Right lobe of liver (tissue), 6 donors: ENCODE data around the gene FBXL13. TPM values are rescaled to one million over a fixed set of nuclear protein-coding genes. Genes with fewer than 3 reads are reported as not detected.

ENCODE experiments used
- ATAC-seq, 4 donors: fragments of 200-7000 bp; cut with Tn5 transposase; one replicate each; pipeline ENCODE4 v1.9.1; 2020; ENCODE audit warnings: mild to moderate bottlenecking in 4 of 4, moderate library complexity in 4 of 4
- DNase-seq, 3 donors: peaks; one replicate each; pipeline ENCODE4 v3.0.0-alpha.2; 2020
- H3K27ac ChIP-seq, 3 donors: fragments of 200-600 bp; one replicate each; pipeline ENCODE4 v1.8.0; 2022
- H3K27me3 ChIP-seq, 2 donors: fragments of 200-600 bp; one replicate each; pipeline ENCODE4 v1.8.0; 2022
- H3K36me3 ChIP-seq, 4 donors: fragments of 200-600 bp; sonication (generic) in 1 of 4; one replicate each; pipeline versions ENCODE4 v1.5.1 to v1.8.0; 2017 to 2022; ENCODE audit warnings: control low read depth in 1 of 4
- H3K4me1 ChIP-seq, 4 donors: fragments of 200-600 bp; sonication (generic) in 1 of 4; one replicate each; pipeline versions ENCODE4 v1.5.1 to v1.8.0; 2017 to 2022; ENCODE audit warnings: control low read depth in 1 of 4
- H3K4me3 ChIP-seq, 3 donors: fragments of 200-600 bp; one replicate each; pipeline ENCODE4 v1.8.0; 2022
- H3K9me3 ChIP-seq, 4 donors: fragments of 200-600 bp; sonication (generic) in 1 of 4; one replicate each; pipeline versions ENCODE4 v1.5.1 to v1.8.0; 2017 to 2022; ENCODE audit warnings: control low read depth in 1 of 4
- POLR2A ChIP-seq: fragments of 450-650 bp; IDR thresholded peaks from one replicate; pipeline ENCODE4 v1.6.1; 2017; ENCODE audit warnings: antibody characterized with exemption, mild to moderate bottlenecking
- WGBS: methylation state at CpG from one replicate; pipeline ENCODE4 v1.1.6; 2018; ENCODE audit warnings: low coverage, low lambda C conversion rate; ENCODE audit not compliant: insufficient coverage; ENCODE audit errors: missing lambda C conversion rate; 5-methylcytosine and 5-hydroxymethylcytosine counted together
- intact Hi-C, 2 donors: fragments of 100-400 bp; cut with DNase I; formaldehyde crosslinking; loops; one replicate each; pipeline versions ENCODE4 v1.11.2 to v1.14.1; 2022
- total RNA-seq, 6 experiments: library from RNA; depleted of rRNA in 2 of 6; stranded (reverse); fragments of >200 nt in 2 of 6; fragmentation: NEBNext Ultra II Directional in 3 of 6; extraction: Animal tissue kit (Norgen Biotek cat#: 25700) in 3 of 6; gene quantifications; one replicate each; pipeline versions ENCODE4 v1.1.0 to v1.2.4, GENCODE V29; 2016 to 2023
- TF ChIP-seq, protein P1 (sequence below), 4 donors: fragments of 200-600 bp in 3 of 4; fragments of 450-650 bp in 1 of 4; IDR thresholded peaks; one replicate each; pipeline versions ENCODE4 v1.5.1 to v1.8.0; 2016 to 2022; ENCODE audit warnings: antibody characterized with exemption in 4 of 4, mild to moderate bottlenecking in 2 of 4
- donor health status: DM: no; HTN: yes; CAD: no.
- donor health status: DM: no; HTN: no; CAD: no.
- donor health status: DM: no; HTN: no; CAD: no.
- donor health status: DM: no; HTN: yes; CAD: no.
- donor health status: DM: no; HTN: yes; CAD: no.

FBXL13 gene
- total RNA-seq, 6 experiments from 2014 or later = 0.12 to 0.31 (median 0.20) TPM; not detected in 2

GRCh38 chr7:102951839-102952238 lies 122.8 kb downstream of the FBXL13 start:
- Histone ChIP-seq H3K4me1 (no peaks in the 10 kb centered on the region), H3K4me3 (no peak overlapping the region), H3K27me3 (no peaks in the 10 kb centered on the region), H3K27ac (no peak overlapping the region), H3K9me3 (no peaks in the 10 kb centered on the region), H3K36me3 (no peaks in the 10 kb centered on the region)
- DNase-seq (no peak), ATAC-seq (no peak)
- TF ChIP-seq, protein P1, sequence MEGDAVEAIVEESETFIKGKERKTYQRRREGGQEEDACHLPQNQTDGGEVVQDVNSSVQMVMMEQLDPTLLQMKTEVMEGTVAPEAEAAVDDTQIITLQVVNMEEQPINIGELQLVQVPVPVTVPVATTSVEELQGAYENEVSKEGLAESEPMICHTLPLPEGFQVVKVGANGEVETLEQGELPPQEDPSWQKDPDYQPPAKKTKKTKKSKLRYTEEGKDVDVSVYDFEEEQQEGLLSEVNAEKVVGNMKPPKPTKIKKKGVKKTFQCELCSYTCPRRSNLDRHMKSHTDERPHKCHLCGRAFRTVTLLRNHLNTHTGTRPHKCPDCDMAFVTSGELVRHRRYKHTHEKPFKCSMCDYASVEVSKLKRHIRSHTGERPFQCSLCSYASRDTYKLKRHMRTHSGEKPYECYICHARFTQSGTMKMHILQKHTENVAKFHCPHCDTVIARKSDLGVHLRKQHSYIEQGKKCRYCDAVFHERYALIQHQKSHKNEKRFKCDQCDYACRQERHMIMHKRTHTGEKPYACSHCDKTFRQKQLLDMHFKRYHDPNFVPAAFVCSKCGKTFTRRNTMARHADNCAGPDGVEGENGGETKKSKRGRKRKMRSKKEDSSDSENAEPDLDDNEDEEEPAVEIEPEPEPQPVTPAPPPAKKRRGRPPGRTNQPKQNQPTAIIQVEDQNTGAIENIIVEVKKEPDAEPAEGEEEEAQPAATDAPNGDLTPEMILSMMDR (IDR thresholded peaks at IDR 0.05) = no peak
- TF ChIP-seq POLR2A = no peak
- intact Hi-C loops = no loop called here
- 95% methylated on average over 3 of the region's 3 CpGs for WGBS

DNA sequence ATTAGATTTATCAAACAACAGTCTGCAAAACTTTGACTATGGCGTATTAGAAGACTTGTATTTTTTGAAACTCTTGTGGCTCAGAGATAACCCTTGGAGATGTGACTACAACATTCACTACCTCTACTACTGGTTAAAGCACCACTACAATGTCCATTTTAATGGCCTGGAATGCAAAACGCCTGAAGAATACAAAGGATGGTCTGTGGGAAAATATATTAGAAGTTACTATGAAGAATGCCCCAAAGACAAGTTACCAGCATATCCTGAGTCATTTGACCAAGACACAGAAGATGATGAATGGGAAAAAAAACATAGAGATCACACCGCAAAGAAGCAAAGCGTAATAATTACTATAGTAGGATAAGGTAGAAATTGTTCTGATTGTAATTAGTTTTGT lies 130.4 kb downstream of the FBXL13 start:
- no peaks in the 10 kb centered on the region for H3K27me3 ChIP-seq

GRCh38 chr7:102943423-102944169 lies 131.0 kb downstream of the FBXL13 start:
- DNase-seq (no peak), ATAC-seq (no peak)
- WGBS = 66% methylated on average over 5 of the region's 5 CpGs
- Histone ChIP-seq H3K9me3 (no peaks in the 10 kb centered on the region), H3K4me1 (no peaks in the 10 kb centered on the region), H3K36me3 (no peaks in the 10 kb centered on the region), H3K27me3 (no peaks in the 10 kb centered on the region), H3K4me3 (no peak overlapping the region), H3K27ac (no peak overlapping the region)
- no peak for TF ChIP-seq POLR2A
- TF ChIP-seq, protein P1 (IDR thresholded peaks at IDR 0.05) = no peak
- intact Hi-C loops = no loop called here

More for the DNA sequence above, 130.4 kb downstream of the FBXL13 start:
- TF ChIP-seq, protein P1 (IDR thresholded peaks at IDR 0.05) = no peak
- no peak for TF ChIP-seq POLR2A
- Histone ChIP-seq H3K4me1 (no peaks in the 10 kb centered on the region), H3K36me3 (no peaks in the 10 kb centered on the region), H3K27ac (no peak overlapping the region), H3K9me3 (no peaks in the 10 kb centered on the region), H3K4me3 (no peak overlapping the region)
- intact Hi-C loops = no loop called here
- DNase-seq = no peak
- 92% methylated on average over 4 of the region's 4 CpGs for WGBS
- ATAC-seq = no peak

- no peaks in the 10 kb centered on the region for H3K9me3 ChIP-seq
- TF ChIP-seq, protein P1 (IDR thresholded peaks at IDR 0.05) = no peak
- TF ChIP-seq POLR2A = no peak
- H3K36me3 ChIP-seq = no peaks in the 10 kb centered on the region
- H3K4me3 ChIP-seq = no peak overlapping the region
- 61% methylated on average over 1 of the region's 1 CpG for WGBS
- DNase-seq = no peak
- ATAC-seq = no peak
- intact Hi-C loops = no loop called here
- H3K27me3 ChIP-seq = no peaks in the 10 kb centered on the region
- H3K27ac ChIP-seq = no peak overlapping the region
- H3K4me1 ChIP-seq = no peaks in the 10 kb centered on the region
Observed at GRCh38 chr7:102942868-102943267, 131.7 kb downstream of the FBXL13 start.
